H9 (cell line): ENCODE data around the gene DIS3L. TPM values are rescaled to one million over a fixed set of nuclear protein-coding genes. Genes with fewer than 3 reads are reported as not detected.

Source experiments
- DNase-seq: peaks from one replicate; pipeline ENCODE4 v3.0.0-alpha.2; 2017
- H2AFZ ChIP-seq: one replicate; pipeline ENCODE4 v1.6.1; 2013; ENCODE audit warnings: mild to moderate bottlenecking, low read length, control low read depth, moderate library complexity
- H2AK5ac ChIP-seq: 2 replicates; pipeline ENCODE4 v1.6.1; 2013; ENCODE audit warnings: low read length, control low read depth, mixed read lengths; ENCODE audit not compliant: insufficient read length
- H2BK120ac ChIP-seq: one replicate; pipeline ENCODE4 v1.6.1; 2013; ENCODE audit warnings: low read depth, mild to moderate bottlenecking, low read length, control low read depth, inconsistent platforms; ENCODE audit not compliant: poor library complexity, severe bottlenecking
- H2BK12ac ChIP-seq: 2 replicates; pipeline ENCODE4 v1.6.1; 2013; ENCODE audit warnings: low read length, control low read depth, mixed read lengths, low read depth; ENCODE audit not compliant: insufficient read length
- H2BK15ac ChIP-seq: 2 replicates; pipeline ENCODE4 v1.6.1; 2013; ENCODE audit warnings: low read depth, low read length, control low read depth
- H2BK20ac ChIP-seq: one replicate; pipeline ENCODE4 v1.6.1; 2013; ENCODE audit warnings: low read depth, mild to moderate bottlenecking, low read length, control low read depth, inconsistent platforms; ENCODE audit not compliant: poor library complexity, severe bottlenecking
- H2BK5ac ChIP-seq: 2 replicates; pipeline ENCODE4 v1.6.1; 2013; ENCODE audit warnings: low read length, control low read depth, mixed read lengths; ENCODE audit not compliant: insufficient read length
- H3K14ac ChIP-seq: 2 replicates; pipeline ENCODE4 v1.6.1; 2013; ENCODE audit warnings: low read length, control low read depth; ENCODE audit not compliant: insufficient read depth
- H3K18ac ChIP-seq: 2 replicates; pipeline ENCODE4 v1.6.1; 2013; ENCODE audit warnings: low read depth, mild to moderate bottlenecking, mixed read lengths, low read length, control low read depth; ENCODE audit not compliant: insufficient read length
- H3K23ac ChIP-seq: 2 replicates; pipeline ENCODE4 v1.6.1; 2013; ENCODE audit warnings: low read length, control low read depth, mixed read lengths, low read depth; ENCODE audit not compliant: insufficient read length
- H3K23me2 ChIP-seq: 2 replicates; pipeline ENCODE4 v1.6.1; 2013; ENCODE audit warnings: low read depth, mild to moderate bottlenecking, mixed read lengths, low read length, control low read depth; ENCODE audit not compliant: insufficient read length, poor library complexity, severe bottlenecking
- H3K27ac ChIP-seq: 2 replicates; pipeline ENCODE4 v1.5.1; 2013; ENCODE audit warnings: low read length, control low read depth, mixed read lengths, low read depth; ENCODE audit not compliant: insufficient read length
- H3K27me3 ChIP-seq: 2 replicates; pipeline ENCODE4 v1.6.1; 2013; ENCODE audit warnings: low read length, control low read depth, inconsistent platforms; ENCODE audit not compliant: insufficient read depth
- H3K4ac ChIP-seq: 2 replicates; pipeline ENCODE4 v1.6.1; 2013; ENCODE audit warnings: low read depth, mild to moderate bottlenecking, control low read depth, inconsistent platforms, low read length, moderate library complexity
- H3K4me1 ChIP-seq: 2 replicates; pipeline ENCODE4 v1.6.1; 2013; ENCODE audit warnings: low read length, control low read depth, inconsistent platforms; ENCODE audit not compliant: insufficient read depth
- H3K4me2 ChIP-seq: 2 replicates; pipeline ENCODE4 v1.6.1; 2013; ENCODE audit warnings: low read length, control low read depth, mixed read lengths; ENCODE audit not compliant: insufficient read length, insufficient read depth
- H3K56ac ChIP-seq: 2 replicates; pipeline ENCODE4 v1.6.1; 2013; ENCODE audit warnings: low read depth, mild to moderate bottlenecking, mixed read lengths, low read length, control low read depth; ENCODE audit not compliant: insufficient read length
- H3K79me1 ChIP-seq: 2 replicates; pipeline ENCODE4 v1.6.1; 2013; ENCODE audit warnings: low read depth, mild to moderate bottlenecking, moderate library complexity, low read length, control low read depth, inconsistent platforms; ENCODE audit not compliant: insufficient read depth, poor library complexity, severe bottlenecking
- H3K79me2 ChIP-seq: 2 replicates; pipeline ENCODE4 v1.6.1; 2013; ENCODE audit warnings: low read length, control low read depth, inconsistent platforms; ENCODE audit not compliant: insufficient read depth
- H3K9ac ChIP-seq: 2 replicates; pipeline ENCODE4 v1.6.1; 2013; ENCODE audit warnings: low read length, control low read depth, mixed read lengths; ENCODE audit not compliant: insufficient read length; ENCODE audit errors: extremely low read depth
- H3K9me3 ChIP-seq: one replicate; pipeline ENCODE4 v1.6.1; 2013; ENCODE audit warnings: low read depth, low read length, inconsistent platforms; ENCODE audit not compliant: control insufficient read depth
- H3T11ph ChIP-seq: one replicate; pipeline ENCODE4 v1.6.1; 2013; ENCODE audit warnings: mild to moderate bottlenecking, low read length, control low read depth, inconsistent platforms
- H4K20me1 ChIP-seq: one replicate; pipeline ENCODE4 v1.6.1; 2013; ENCODE audit not compliant: control insufficient read depth, insufficient read length, insufficient read depth
- H4K5ac ChIP-seq: 2 replicates; pipeline ENCODE4 v1.6.1; 2013; ENCODE audit warnings: low read depth, mild to moderate bottlenecking, mixed read lengths, low read length, control low read depth; ENCODE audit not compliant: insufficient read length
- H4K8ac ChIP-seq: replicated peaks from 2 replicates; pipeline ENCODE4 v1.6.1; 2013; ENCODE audit warnings: low read length, control low read depth, mixed read lengths, low read depth; ENCODE audit not compliant: insufficient read length
- H4K91ac ChIP-seq: 2 replicates; pipeline ENCODE4 v1.6.1; 2013; ENCODE audit warnings: low read depth, mild to moderate bottlenecking, moderate library complexity, mixed read lengths, low read length, control low read depth; ENCODE audit not compliant: insufficient read length
- H3K27ac Mint-ChIP-seq, 3 experiments: 2 replicates in 2 of 3; 3 replicates in 1 of 3; pipeline ENCODE4 v1.8.0; 2020 to 2021; ENCODE audit warnings: mixed read lengths in 3 of 3, mild to moderate bottlenecking in 1 of 3, moderate library complexity in 1 of 3
- H3K27me3 Mint-ChIP-seq: 2 replicates; pipeline ENCODE4 v1.8.0; 2021; ENCODE audit warnings: low read depth, mild to moderate bottlenecking, moderate library complexity, mixed read lengths
- H3K36me3 Mint-ChIP-seq, 3 experiments: 2 replicates in 2 of 3; 3 replicates in 1 of 3; pipeline ENCODE4 v1.8.0; 2020 to 2021; ENCODE audit warnings: low read depth in 3 of 3, mixed read lengths in 3 of 3; ENCODE audit not compliant: insufficient read depth in 1 of 3
- H3K4me1 Mint-ChIP-seq, 2 experiments: 2 replicates each; pipeline ENCODE4 v1.8.0; 2020; ENCODE audit warnings: mixed read lengths in 2 of 2
- H3K4me3 Mint-ChIP-seq, 2 experiments: 2 replicates in 1 of 2; 3 replicates in 1 of 2; pipeline ENCODE4 v1.8.0; 2020 to 2021; ENCODE audit warnings: mild to moderate bottlenecking in 2 of 2, mixed read lengths in 2 of 2, moderate library complexity in 1 of 2
- H3K9me3 Mint-ChIP-seq, 2 experiments: 2 replicates in 1 of 2; 3 replicates in 1 of 2; pipeline ENCODE4 v1.8.0; 2020; ENCODE audit warnings: mild to moderate bottlenecking in 2 of 2, mixed read lengths in 2 of 2, moderate library complexity in 1 of 2
- WGBS: extraction: QIAGEN DNeasy Blood & Tissue Kit; methylation state at CpG from one replicate; pipeline ENCODE4 v1.1.7; 2013; ENCODE audit warnings: missing lambda C conversion rate, low lambda C conversion rate, mixed read lengths; ENCODE audit not compliant: insufficient read length; ENCODE audit errors: extremely low coverage; 5-methylcytosine and 5-hydroxymethylcytosine counted together
- total RNA-seq: library from RNA; stranded (reverse); gene quantifications from 2 replicates; pipeline ENCODE4 v1.2.1, GENCODE V29; 2021
- TF ChIP-seq, protein P1 (sequence below): fragments of 200-600 bp; sonication (generic); conservative IDR thresholded peaks from 3 replicates; pipeline ENCODE4 v1.8.0; 2021; ENCODE audit warnings: antibody characterized with exemption, mild to moderate bottlenecking

The DIS3L gene
- total RNA-seq, 1 experiment from 2014 or later, result 30.2 TPM

DNA sequence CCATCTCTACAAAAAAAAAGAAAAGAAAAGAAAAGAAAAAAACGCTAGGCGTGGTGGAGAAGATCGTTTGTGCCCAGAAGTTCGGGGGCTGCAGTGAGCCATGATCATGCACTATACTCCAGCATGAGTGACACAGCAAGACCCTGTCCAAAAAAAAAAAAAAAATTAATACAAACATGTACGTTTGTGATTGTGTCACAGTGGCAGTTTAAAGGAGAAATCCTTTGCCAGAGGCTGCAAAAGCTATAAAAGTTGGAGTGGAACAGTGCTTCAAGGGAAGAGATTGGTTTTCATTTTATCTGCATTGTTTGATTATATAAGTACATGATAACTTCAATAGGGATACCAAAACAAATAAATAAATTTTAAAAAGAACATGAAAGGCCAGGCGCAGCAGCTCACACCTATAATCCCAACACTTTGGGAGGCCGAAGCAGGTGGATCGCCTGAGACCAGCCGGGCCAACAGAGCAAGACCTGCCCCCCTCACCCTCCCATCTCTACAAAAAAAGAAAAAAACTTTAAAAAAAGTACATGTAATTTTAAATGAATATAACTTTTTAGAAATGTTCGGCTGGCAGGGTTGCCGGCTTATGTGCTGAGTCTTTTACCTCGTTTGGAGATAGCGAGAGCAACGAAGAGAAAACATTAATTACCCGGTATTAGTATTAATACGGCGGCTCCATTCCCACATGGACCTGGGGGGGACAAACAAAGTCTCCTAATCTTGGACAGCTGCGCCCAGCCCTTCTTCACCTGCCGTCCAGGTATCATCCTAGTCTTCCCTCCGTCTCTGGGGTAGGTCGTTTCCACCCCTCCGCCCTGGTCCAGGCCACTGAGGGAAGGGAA lies 573 bp upstream of the DIS3L start:
- Histone ChIP-seq H3K79me2 (no peaks in the 10 kb centered on the region), H2BK5ac (no peak overlapping the region), H3T11ph (no peak overlapping the region), H3K9me3 (no peaks in the 10 kb centered on the region), H3K23me2 (peaks cover 7% of the 10 kb centered on the region), H4K20me1 (no peaks in the 10 kb centered on the region), H2BK20ac (no peak overlapping the region), H3K4ac (no peak overlapping the region; the same call in 1 of the 2 replicates), H4K8ac (no peak overlapping the region), H2AK5ac (no peak overlapping the region), H3K9ac (peak overlapping the region; percentile 93), H3K27me3 (no peaks in the 10 kb centered on the region), H2BK15ac (no peak overlapping the region), H4K91ac (no peak overlapping the region), H4K5ac (no peak overlapping the region), H3K27ac (peak overlapping the region; percentile 60), H2AFZ (peak overlapping the region; percentile 98), H2BK120ac (peak overlapping the region; percentile 95), H3K4me2 (peak overlapping the region; percentile 89), H3K14ac (peak overlapping the region; percentile 97; the same call in 1 of the 2 replicates), H2BK12ac (no peak overlapping the region), H3K23ac (no peak overlapping the region), H3K79me1 (no peaks in the 10 kb centered on the region), H3K4me1 (peaks cover 7% of the 10 kb centered on the region; the same call in 1 of the 2 replicates), H3K18ac (peak overlapping the region; percentile 94), H3K56ac (no peak overlapping the region)
- H3K27me3 Mint-ChIP-seq, result no peaks in the 10 kb centered on the region; the same call in 1 of the 2 replicates
- H3K9me3 Mint-ChIP-seq, result no peaks in the 10 kb centered on the region
- peak overlapping the region; percentile 72 to 83 for H3K4me3 Mint-ChIP-seq
- TF ChIP-seq, protein P1, sequence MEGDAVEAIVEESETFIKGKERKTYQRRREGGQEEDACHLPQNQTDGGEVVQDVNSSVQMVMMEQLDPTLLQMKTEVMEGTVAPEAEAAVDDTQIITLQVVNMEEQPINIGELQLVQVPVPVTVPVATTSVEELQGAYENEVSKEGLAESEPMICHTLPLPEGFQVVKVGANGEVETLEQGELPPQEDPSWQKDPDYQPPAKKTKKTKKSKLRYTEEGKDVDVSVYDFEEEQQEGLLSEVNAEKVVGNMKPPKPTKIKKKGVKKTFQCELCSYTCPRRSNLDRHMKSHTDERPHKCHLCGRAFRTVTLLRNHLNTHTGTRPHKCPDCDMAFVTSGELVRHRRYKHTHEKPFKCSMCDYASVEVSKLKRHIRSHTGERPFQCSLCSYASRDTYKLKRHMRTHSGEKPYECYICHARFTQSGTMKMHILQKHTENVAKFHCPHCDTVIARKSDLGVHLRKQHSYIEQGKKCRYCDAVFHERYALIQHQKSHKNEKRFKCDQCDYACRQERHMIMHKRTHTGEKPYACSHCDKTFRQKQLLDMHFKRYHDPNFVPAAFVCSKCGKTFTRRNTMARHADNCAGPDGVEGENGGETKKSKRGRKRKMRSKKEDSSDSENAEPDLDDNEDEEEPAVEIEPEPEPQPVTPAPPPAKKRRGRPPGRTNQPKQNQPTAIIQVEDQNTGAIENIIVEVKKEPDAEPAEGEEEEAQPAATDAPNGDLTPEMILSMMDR, result no peak
- whole genome bisulfite sequencing, result no CpG with 5 or more reads among the region's 22 CpGs
- H3K4me1 Mint-ChIP-seq, result peaks cover 25 to 36% of the 10 kb centered on the region in 2 experiments
- peak overlapping the region; percentile 18 to 79 (median 66); a peak in 1 of 7 replicates for H3K27ac Mint-ChIP-seq
- H3K36me3 Mint-ChIP-seq, result peaks cover 0 to 13% (median 9%) of the 10 kb centered on the region in 3 experiments; a peak in 6 of 7 replicates
- DNase-seq, result no peak
